ENCODE results near the gene KRTAP10-3.

DNA sequence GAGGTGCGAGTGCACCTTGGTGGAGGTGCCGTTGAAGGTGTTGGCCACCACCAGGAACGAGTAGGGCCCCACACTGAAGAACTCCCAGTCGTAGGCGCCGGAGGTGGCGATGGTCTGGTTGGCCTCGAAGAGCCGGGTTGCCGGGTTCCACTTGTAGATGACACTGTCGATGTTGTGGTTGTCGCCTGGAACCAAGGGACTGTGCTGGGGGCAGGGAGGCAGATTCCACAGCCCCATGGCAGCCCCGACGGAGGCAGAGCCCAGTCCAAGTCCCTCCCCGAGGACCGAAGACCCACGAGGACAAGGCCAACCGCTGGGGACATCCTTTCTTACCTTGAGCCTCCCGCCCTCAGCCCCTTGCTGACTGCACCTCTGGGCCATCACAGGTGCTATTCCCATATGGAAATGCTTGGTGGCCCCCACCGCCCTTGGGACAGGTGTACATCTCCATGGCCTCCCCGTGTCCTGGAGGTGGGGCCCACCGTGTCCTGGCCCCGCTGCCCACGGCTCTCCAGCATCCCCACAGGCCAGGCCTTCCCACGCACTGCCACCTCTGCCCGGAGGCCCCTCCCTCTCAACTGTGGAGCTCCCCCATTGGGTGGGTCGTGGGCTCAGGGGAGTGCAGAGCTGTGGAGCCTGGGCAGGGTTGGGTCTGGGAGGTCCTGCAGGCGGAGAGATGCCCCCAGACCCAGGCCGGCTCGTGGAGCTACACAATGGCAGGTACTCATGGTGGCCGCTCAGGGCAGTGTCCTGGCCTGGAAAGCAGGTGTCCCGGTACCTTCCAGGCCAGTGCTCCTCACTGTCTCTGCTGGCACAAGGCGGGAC is 36.5 kb downstream of the KRTAP10-3 start:
- TF ChIP-seq POLR2A (IDR thresholded peaks at IDR 0.05; ENCODE audit: low read length) (no peak), CHD2 (IDR thresholded peaks at IDR 0.05; ENCODE audit: low read length, partially characterized antibody) (no peak), PBX3 (IDR thresholded peaks at IDR 0.05) (no peak), NR3C1 (IDR thresholded peaks at IDR 0.05) (no peak), JUN (IDR thresholded peaks at IDR 0.05) (no peak), FOSL2 (IDR thresholded peaks at IDR 0.05) (no peak), FOSL2 (CRISPR knock-in tag; IDR thresholded peaks at IDR 0.05) (no peak), SREBF2 (IDR thresholded peaks at IDR 0.05) (no peak), RCOR1 (IDR thresholded peaks at IDR 0.05; ENCODE audit: low read depth, low read length) (no peak), RARB (CRISPR knock-in tag; IDR thresholded peaks at IDR 0.05) (no peak)
- TF ChIP-seq, protein P1, sequence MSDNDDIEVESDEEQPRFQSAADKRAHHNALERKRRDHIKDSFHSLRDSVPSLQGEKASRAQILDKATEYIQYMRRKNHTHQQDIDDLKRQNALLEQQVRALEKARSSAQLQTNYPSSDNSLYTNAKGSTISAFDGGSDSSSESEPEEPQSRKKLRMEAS (IDR thresholded peaks at IDR 0.05): no peak
- TF ChIP-seq, protein P2, sequence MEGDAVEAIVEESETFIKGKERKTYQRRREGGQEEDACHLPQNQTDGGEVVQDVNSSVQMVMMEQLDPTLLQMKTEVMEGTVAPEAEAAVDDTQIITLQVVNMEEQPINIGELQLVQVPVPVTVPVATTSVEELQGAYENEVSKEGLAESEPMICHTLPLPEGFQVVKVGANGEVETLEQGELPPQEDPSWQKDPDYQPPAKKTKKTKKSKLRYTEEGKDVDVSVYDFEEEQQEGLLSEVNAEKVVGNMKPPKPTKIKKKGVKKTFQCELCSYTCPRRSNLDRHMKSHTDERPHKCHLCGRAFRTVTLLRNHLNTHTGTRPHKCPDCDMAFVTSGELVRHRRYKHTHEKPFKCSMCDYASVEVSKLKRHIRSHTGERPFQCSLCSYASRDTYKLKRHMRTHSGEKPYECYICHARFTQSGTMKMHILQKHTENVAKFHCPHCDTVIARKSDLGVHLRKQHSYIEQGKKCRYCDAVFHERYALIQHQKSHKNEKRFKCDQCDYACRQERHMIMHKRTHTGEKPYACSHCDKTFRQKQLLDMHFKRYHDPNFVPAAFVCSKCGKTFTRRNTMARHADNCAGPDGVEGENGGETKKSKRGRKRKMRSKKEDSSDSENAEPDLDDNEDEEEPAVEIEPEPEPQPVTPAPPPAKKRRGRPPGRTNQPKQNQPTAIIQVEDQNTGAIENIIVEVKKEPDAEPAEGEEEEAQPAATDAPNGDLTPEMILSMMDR (IDR thresholded peaks at IDR 0.05): no peak
- TF ChIP-seq, protein P3, sequence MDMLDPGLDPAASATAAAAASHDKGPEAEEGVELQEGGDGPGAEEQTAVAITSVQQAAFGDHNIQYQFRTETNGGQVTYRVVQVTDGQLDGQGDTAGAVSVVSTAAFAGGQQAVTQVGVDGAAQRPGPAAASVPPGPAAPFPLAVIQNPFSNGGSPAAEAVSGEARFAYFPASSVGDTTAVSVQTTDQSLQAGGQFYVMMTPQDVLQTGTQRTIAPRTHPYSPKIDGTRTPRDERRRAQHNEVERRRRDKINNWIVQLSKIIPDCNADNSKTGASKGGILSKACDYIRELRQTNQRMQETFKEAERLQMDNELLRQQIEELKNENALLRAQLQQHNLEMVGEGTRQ (IDR thresholded peaks at IDR 0.05): no peak
- TF ChIP-seq, protein P4, sequence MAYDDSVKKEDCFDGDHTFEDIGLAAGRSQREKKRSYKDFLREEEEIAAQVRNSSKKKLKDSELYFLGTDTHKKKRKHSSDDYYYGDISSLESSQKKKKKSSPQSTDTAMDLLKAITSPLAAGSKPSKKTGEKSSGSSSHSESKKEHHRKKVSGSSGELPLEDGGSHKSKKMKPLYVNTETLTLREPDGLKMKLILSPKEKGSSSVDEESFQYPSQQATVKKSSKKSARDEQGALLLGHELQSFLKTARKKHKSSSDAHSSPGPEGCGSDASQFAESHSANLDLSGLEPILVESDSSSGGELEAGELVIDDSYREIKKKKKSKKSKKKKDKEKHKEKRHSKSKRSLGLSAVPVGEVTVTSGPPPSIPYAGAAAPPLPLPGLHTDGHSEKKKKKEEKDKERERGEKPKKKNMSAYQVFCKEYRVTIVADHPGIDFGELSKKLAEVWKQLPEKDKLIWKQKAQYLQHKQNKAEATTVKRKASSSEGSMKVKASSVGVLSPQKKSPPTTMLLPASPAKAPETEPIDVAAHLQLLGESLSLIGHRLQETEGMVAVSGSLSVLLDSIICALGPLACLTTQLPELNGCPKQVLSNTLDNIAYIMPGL (CRISPR knock-in tag; IDR thresholded peaks at IDR 0.05; ENCODE audit: borderline replicate concordance): no peak
- TF ChIP-seq, protein P5, sequence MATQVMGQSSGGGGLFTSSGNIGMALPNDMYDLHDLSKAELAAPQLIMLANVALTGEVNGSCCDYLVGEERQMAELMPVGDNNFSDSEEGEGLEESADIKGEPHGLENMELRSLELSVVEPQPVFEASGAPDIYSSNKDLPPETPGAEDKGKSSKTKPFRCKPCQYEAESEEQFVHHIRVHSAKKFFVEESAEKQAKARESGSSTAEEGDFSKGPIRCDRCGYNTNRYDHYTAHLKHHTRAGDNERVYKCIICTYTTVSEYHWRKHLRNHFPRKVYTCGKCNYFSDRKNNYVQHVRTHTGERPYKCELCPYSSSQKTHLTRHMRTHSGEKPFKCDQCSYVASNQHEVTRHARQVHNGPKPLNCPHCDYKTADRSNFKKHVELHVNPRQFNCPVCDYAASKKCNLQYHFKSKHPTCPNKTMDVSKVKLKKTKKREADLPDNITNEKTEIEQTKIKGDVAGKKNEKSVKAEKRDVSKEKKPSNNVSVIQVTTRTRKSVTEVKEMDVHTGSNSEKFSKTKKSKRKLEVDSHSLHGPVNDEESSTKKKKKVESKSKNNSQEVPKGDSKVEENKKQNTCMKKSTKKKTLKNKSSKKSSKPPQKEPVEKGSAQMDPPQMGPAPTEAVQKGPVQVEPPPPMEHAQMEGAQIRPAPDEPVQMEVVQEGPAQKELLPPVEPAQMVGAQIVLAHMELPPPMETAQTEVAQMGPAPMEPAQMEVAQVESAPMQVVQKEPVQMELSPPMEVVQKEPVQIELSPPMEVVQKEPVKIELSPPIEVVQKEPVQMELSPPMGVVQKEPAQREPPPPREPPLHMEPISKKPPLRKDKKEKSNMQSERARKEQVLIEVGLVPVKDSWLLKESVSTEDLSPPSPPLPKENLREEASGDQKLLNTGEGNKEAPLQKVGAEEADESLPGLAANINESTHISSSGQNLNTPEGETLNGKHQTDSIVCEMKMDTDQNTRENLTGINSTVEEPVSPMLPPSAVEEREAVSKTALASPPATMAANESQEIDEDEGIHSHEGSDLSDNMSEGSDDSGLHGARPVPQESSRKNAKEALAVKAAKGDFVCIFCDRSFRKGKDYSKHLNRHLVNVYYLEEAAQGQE (IDR thresholded peaks at IDR 0.05): no peak

All from A549 (cell line).